ENCODE data around the gene CDC25A. TPM values are rescaled to one million over a fixed set of nuclear protein-coding genes. Genes with fewer than 3 reads are reported as not detected.

CDC25A gene
- total and polyA plus RNA-seq, 2 of the 8 experiments (the other 6 are each of a cell fraction or from before 2014, with no cell fraction given), result 20.7 to 62.1 TPM

- no peak for DNase-seq (ENCODE audit: low read depth in 1 of 2, low spot score in 2 of 2)
- ChIA-PET CTCF (ENCODE audit: partially characterized antibody) (interaction anchor here (1.5 kb wide), 1 partner anchor 32 kb away, joined by 9 read pairs; no protein-coding TSS in a partner anchor), POLR2A (ENCODE audit: partially characterized antibody) (no interaction called here)
- Histone ChIP-seq H4K91ac (replicated peaks; ENCODE audit: insufficient read length, low read length) (no peak overlapping the region), H3K79me2 (ENCODE audit: control insufficient read depth in 1 of 2, insufficient read depth in 2 of 2, low read length in 2 of 2) (no peaks in the 10 kb centered on the region), H3K18ac (ENCODE audit: extremely low read depth, low read length) (no peak overlapping the region), H3K79me1 (ENCODE audit: low read depth, low read length) (no peaks in the 10 kb centered on the region), H3K56ac (replicated peaks; ENCODE audit: insufficient read length, low read depth, low read length) (no peak overlapping the region), H3K4me1 (replicated peaks in 1 of 4; ENCODE audit: control insufficient read depth in 3 of 4, insufficient read depth in 4 of 4, low read length in 3 of 4) (peaks cover 0 to 4% (median 0%) of the 10 kb centered on the region in 4 experiments; a peak in 2 of 7 replicates), H3K27me3 (replicated peaks in 1 of 4; ENCODE audit: control insufficient read depth in 3 of 4, extremely low read depth in 1 of 4, insufficient read depth in 3 of 4, low read length in 3 of 4) (no peaks in the 10 kb centered on the region), H2BK5ac (ENCODE audit: low read depth, low read length) (no peak overlapping the region), H2BK15ac (ENCODE audit: low read length) (no peak overlapping the region), H3K27ac (ENCODE audit: low read depth, low read length) (no peak overlapping the region), H4K5ac (ENCODE audit: insufficient read length, low read depth, low read length) (no peak overlapping the region), H3K4me3 (ENCODE audit: extremely low read depth in 1 of 4, insufficient read depth in 2 of 4, low read depth in 3 of 4, low read length in 4 of 4) (no peak overlapping the region), H4K20me1 (replicated peaks in 1 of 2; ENCODE audit: control insufficient read depth in 1 of 2, insufficient read depth in 2 of 2, low read length in 2 of 2) (no peaks in the 10 kb centered on the region), H2BK120ac (replicated peaks; ENCODE audit: low read depth, low read length) (no peak overlapping the region), H3K23me2 (ENCODE audit: low read depth, low read length) (no peaks in the 10 kb centered on the region), H3K4ac (replicated peaks; ENCODE audit: insufficient read length, low read depth, low read length) (no peak overlapping the region), H2AFZ (ENCODE audit: low read length) (no peak overlapping the region), H2BK12ac (ENCODE audit: low read depth, low read length) (no peak overlapping the region), H2AK5ac (ENCODE audit: low read depth, low read length) (no peak overlapping the region), H2BK20ac (ENCODE audit: low read length) (no peak overlapping the region), H3K23ac (ENCODE audit: insufficient read length) (no peak overlapping the region), H3K14ac (ENCODE audit: insufficient read length) (no peak overlapping the region), H3K9me3 (ENCODE audit: insufficient read depth in 2 of 2, low read depth in 1 of 2, low read length in 1 of 2) (no peaks in the 10 kb centered on the region), H3K36me3 (ENCODE audit: control insufficient read depth in 2 of 4, insufficient read depth in 4 of 4, low read length in 3 of 4) (no peaks in the 10 kb centered on the region), H4K8ac (ENCODE audit: extremely low read depth, insufficient read depth, low read length) (no peak overlapping the region), H3K4me2 (ENCODE audit: insufficient read depth in 1 of 2, low read depth in 2 of 2, low read length in 2 of 2) (no peak overlapping the region), H3K9ac (replicated peaks in 1 of 4; ENCODE audit: extremely low read depth in 1 of 4, low read depth in 3 of 4, low read length in 3 of 4) (no peak overlapping the region)
- no peak for TF ChIP-seq E2F6 (IDR thresholded peaks at IDR 0.05)
- no peak for FAIRE-seq
- WGBS, 2 experiments (ENCODE audit: extremely low coverage in 1 of 2, insufficient coverage in 1 of 2, insufficient read length in 1 of 2, insufficient replicate concordance in 2 of 2, low coverage in 1 of 2, low lambda C conversion rate in 2 of 2, missing lambda C conversion rate in 1 of 2), result 84% methylated on average over 7 of the region's 8 CpGs; no CpG with 5 or more reads in 1 of the 2 experiments
These were observed 69.3 kb downstream of the CDC25A start for GRCh38 chr3:48118928-48119327.

All from H1 (cell line).